Stomach smooth muscle (tissue), 2 donors: ENCODE data around the gene SNN.

Experiments
- H3K27ac ChIP-seq: one replicate; pipeline ENCODE4 v1.7.0; 2013; ENCODE audit warnings: mild to moderate bottlenecking, low read length, inconsistent platforms
- H3K27me3 ChIP-seq, 2 donors: one replicate each; pipeline ENCODE4 v1.7.0; 2013; ENCODE audit warnings: low read length in 2 of 2; ENCODE audit not compliant: insufficient read depth in 2 of 2, control insufficient read depth in 1 of 2
- H3K36me3 ChIP-seq, 2 donors: one replicate each; pipeline ENCODE4 v1.7.0; 2013; ENCODE audit warnings: low read length in 2 of 2; ENCODE audit not compliant: control insufficient read depth in 2 of 2, insufficient read depth in 2 of 2
- H3K4me1 ChIP-seq: one replicate; pipeline ENCODE4 v1.7.0; 2013; ENCODE audit warnings: low read length; ENCODE audit not compliant: control insufficient read depth, insufficient read depth
- H3K4me3 ChIP-seq, 2 donors: one replicate each; pipeline ENCODE4 v1.7.0; 2013; ENCODE audit warnings: low read length in 2 of 2
- H3K9ac ChIP-seq, 2 donors: one replicate each; pipeline ENCODE4 v1.7.0; 2013; ENCODE audit warnings: low read length in 2 of 2, mild to moderate bottlenecking in 1 of 2
- H3K9me3 ChIP-seq, 2 donors: one replicate each; pipeline ENCODE4 v1.7.0; 2013; ENCODE audit warnings: low read length in 2 of 2; ENCODE audit not compliant: control insufficient read depth in 2 of 2
- donor health status: healthy.
- donor health status: Pancreatic carcinoma.

SNN gene

DNA sequence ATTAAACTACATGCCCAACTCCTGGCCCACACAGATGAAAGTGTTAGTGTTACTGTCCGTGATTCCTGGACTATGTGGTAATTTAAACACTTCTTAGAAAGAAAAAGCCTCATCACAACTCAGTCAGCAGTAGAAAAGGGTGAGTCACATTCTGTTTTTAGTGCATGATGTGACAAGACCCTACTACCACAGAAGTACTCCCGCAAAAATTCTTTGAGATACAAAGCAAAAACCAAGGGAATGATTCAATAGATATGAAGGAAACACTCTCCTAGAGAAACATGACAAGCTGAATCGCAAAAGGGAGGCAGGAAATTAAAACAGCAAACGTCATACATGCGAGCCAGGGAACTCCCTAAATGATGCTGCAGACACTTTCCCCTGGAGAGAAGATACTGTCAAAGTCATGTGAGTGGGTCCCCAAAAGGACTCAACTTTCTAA lies 14.4 kb downstream of the SNN start:
- H3K4me3 ChIP-seq: no peak overlapping the region
- no peak overlapping the region for H3K27ac ChIP-seq
- peaks cover 25 to 50% of the 10 kb centered on the region in 2 donors for H3K36me3 ChIP-seq
- no peaks in the 10 kb centered on the region for H3K27me3 ChIP-seq
- no peaks in the 10 kb centered on the region for H3K9me3 ChIP-seq
- H3K4me1 ChIP-seq: peaks cover 27% of the 10 kb centered on the region
- no peak overlapping the region for H3K9ac ChIP-seq

- Histone ChIP-seq H3K4me3 (no peak overlapping the region), H3K27ac (no peak overlapping the region), H3K9me3 (no peaks in the 10 kb centered on the region), H3K4me1 (peaks cover 25% of the 10 kb centered on the region), H3K36me3 (peaks cover 28 to 47% of the 10 kb centered on the region in 2 donors), H3K9ac (no peak overlapping the region), H3K27me3 (no peaks in the 10 kb centered on the region)
These were observed 14.9 kb downstream of the SNN start for GRCh38 chr16:11683145-11683544.

- H3K27me3 ChIP-seq: no peaks in the 10 kb centered on the region
- peaks cover 20 to 39% of the 10 kb centered on the region in 2 donors for H3K36me3 ChIP-seq
- no peak overlapping the region for H3K9ac ChIP-seq
- no peak overlapping the region for H3K27ac ChIP-seq
- H3K4me1 ChIP-seq: peaks cover 19% of the 10 kb centered on the region
- no peaks in the 10 kb centered on the region for H3K9me3 ChIP-seq
- H3K4me3 ChIP-seq: no peak overlapping the region
These were observed 16.2 kb downstream of the SNN start for GRCh38 chr16:11684231-11685025.

- peaks cover 18% of the 10 kb centered on the region for H3K4me1 ChIP-seq
- no peaks in the 10 kb centered on the region for H3K9me3 ChIP-seq
- no peaks in the 10 kb centered on the region for H3K27me3 ChIP-seq
- H3K9ac ChIP-seq: no peak overlapping the region
- H3K27ac ChIP-seq: no peak overlapping the region
- H3K36me3 ChIP-seq: peaks cover 19 to 27% of the 10 kb centered on the region in 2 donors
- no peak overlapping the region for H3K4me3 ChIP-seq
These were observed 17.8 kb downstream of the SNN start for GRCh38 chr16:11685844-11686618.

DNA sequence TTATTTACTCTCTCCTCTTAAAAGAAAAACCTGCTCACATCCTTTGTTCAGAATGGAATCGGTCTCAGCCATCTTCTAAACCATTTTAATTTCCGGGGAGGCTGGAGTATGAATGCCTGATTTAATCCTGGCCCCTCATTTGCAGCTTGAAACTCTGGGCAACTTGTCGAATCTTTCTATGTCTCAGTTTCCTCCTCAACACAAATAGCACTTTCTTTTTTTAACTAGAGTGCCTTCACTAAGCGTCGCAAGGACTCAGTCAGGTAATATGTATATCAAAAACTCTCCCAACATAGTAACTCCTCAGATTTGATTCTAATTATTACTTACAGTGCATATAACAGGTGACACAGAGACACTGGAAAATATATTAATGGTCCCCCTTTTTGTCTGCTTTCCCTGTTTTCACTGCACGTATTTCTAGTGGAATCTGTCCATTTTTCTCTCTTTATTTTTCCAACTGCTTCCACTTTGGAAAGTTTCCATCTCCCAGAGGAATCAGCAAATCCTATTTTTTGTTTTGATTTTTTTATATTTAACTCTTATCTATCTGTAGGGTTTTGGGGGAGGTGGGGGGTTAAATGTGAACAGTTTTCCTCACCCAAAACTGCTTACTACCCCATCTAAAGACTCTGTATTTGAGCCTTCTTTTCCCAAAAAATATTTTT lies 18.6 kb downstream of the SNN start:
- no peak overlapping the region for H3K27ac ChIP-seq
- H3K36me3 ChIP-seq: peaks cover 27 to 28% of the 10 kb centered on the region in 2 donors
- H3K9ac ChIP-seq: peak overlapping the region in 1 of 2 donors; percentile 1
- H3K9me3 ChIP-seq: no peaks in the 10 kb centered on the region
- H3K4me3 ChIP-seq: no peak overlapping the region
- peaks cover 11% of the 10 kb centered on the region for H3K4me1 ChIP-seq
- no peaks in the 10 kb centered on the region for H3K27me3 ChIP-seq

DNA sequence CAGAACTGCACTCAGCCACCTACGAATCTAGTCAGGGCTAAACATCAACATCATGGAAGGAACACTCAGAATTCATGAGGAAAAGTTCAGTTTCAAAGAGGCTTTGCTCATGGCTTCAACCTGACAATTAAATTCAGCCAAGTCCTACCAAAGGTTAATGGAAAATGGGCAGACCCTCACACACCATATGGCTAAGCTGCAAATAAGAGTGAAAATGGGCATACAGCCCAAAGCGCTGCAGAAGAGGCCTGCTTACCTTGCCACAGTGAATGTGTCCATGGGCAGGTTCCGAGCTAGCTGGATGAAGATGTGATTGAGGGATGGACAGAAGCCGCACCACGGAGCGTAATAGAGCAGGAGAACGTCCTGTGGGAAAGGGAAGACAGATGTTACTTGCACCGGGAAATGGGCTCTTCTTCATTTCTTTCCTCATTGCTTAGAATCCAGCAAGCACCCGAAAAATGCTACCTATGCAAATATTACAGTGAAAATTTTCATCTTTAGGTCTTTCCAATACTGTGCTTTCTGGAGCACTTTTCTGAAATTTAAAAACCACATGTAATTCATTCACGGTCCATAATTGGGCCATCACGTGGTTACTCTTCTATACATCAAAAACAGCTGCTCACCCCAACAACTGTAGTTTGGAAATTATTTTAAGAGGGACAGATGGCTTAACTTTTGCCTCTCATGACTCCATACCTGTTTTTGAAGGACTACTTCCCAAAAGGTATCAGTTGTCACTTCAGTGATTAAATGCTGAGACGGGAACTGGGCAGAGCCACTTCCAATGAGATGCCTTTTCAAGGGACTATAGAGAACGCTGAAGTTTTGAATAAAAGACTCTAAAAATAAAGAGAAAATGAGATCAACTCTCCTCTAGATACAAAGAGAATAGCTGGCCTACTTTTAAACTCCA lies 19.6 kb downstream of the SNN start:
- no peaks in the 10 kb centered on the region for H3K9me3 ChIP-seq
- H3K36me3 ChIP-seq: peaks cover 27 to 29% of the 10 kb centered on the region in 2 donors
- H3K27ac ChIP-seq: peak overlapping the region; percentile 18
- H3K9ac ChIP-seq: no peak overlapping the region
- H3K4me1 ChIP-seq: peaks cover 6% of the 10 kb centered on the region
- no peaks in the 10 kb centered on the region for H3K27me3 ChIP-seq
- no peak overlapping the region for H3K4me3 ChIP-seq

DNA sequence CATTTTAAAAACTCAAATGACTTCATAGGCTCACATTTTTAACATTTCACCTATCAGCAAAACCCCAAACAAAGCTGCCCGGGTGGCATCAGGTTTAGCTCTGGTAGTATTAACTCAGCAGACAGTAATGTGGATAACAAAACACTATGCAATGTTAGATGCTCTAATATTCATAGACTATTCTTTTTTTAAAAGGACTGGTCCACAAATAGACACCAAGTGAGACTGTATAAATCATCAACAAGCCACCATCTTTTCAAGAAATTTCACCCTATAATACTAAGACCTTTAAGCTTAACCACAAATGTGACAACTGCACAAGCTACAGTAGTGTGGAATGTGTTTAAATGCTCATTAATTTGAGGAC lies 20.2 kb downstream of the SNN start:
- Histone ChIP-seq H3K36me3 (peaks cover 22 to 28% of the 10 kb centered on the region in 2 donors), H3K9me3 (no peaks in the 10 kb centered on the region), H3K4me1 (peaks cover 5% of the 10 kb centered on the region), H3K27me3 (no peaks in the 10 kb centered on the region), H3K27ac (no peak overlapping the region), H3K9ac (no peak overlapping the region), H3K4me3 (no peak overlapping the region)

- H3K4me3 ChIP-seq: no peak overlapping the region
- H3K36me3 ChIP-seq: peaks cover 17 to 23% of the 10 kb centered on the region in 2 donors
- no peaks in the 10 kb centered on the region for H3K27me3 ChIP-seq
- H3K9ac ChIP-seq: no peak overlapping the region
- peaks cover 5% of the 10 kb centered on the region for H3K4me1 ChIP-seq
- no peaks in the 10 kb centered on the region for H3K9me3 ChIP-seq
- H3K27ac ChIP-seq: no peak overlapping the region
These were observed 21.0 kb downstream of the SNN start for GRCh38 chr16:11689031-11689840.

- Histone ChIP-seq H3K36me3 (peaks cover 22 to 33% of the 10 kb centered on the region in 2 donors), H3K9ac (no peak overlapping the region), H3K4me1 (peaks cover 5% of the 10 kb centered on the region), H3K27ac (no peak overlapping the region), H3K4me3 (no peak overlapping the region), H3K9me3 (no peaks in the 10 kb centered on the region), H3K27me3 (no peaks in the 10 kb centered on the region)
These were observed 23.0 kb downstream of the SNN start for GRCh38 chr16:11691235-11691634.
